Activated CD8-positive, alpha-beta T cell treated with anti-CD3 and anti-CD28 coated beads for 36 hours (primary cell): Measurements from ENCODE around the gene ABHD17C. TPM values are rescaled to one million over a fixed set of nuclear protein-coding genes. Genes with fewer than 3 reads are reported as not detected.

Experiments
- ATAC-seq: fragments of 200-7000 bp; cut with Tn5 transposase; one replicate; pipeline ENCODE4 v1.10.0; 2021; ENCODE audit warnings: mild to moderate bottlenecking, moderate library complexity
- CTCF ChIA-PET: fragments of 350-600 bp; sonication (Branson Sonifier 250); formaldehyde crosslinking; loops from one replicate; lab custom pipeline; 2021; ENCODE audit warnings: antibody characterized with exemption; lab: Charles Lee
- POLR2A ChIA-PET: fragments of 350-600 bp; sonication (Branson Sonifier 250); formaldehyde crosslinking; loops from one replicate; lab custom pipeline; 2021; ENCODE audit warnings: antibody characterized with exemption; lab: Charles Lee
- DNase-seq: peaks from one replicate; pipeline ENCODE4 v3.0.0-alpha.2; 2020
- H3K27ac Mint-ChIP-seq: one replicate; pipeline ENCODE4 v1.8.0; 2021; ENCODE audit warnings: mild to moderate bottlenecking, mixed read lengths
- H3K27me3 Mint-ChIP-seq: one replicate; pipeline ENCODE4 v1.8.0; 2021; ENCODE audit warnings: mixed read lengths
- H3K36me3 Mint-ChIP-seq: one replicate; pipeline ENCODE4 v1.8.0; 2021; ENCODE audit warnings: low read depth, mixed read lengths
- H3K4me1 Mint-ChIP-seq: one replicate; pipeline ENCODE4 v1.8.0; 2021; ENCODE audit warnings: low read depth, mixed read lengths
- H3K4me3 Mint-ChIP-seq: one replicate; pipeline ENCODE4 v1.8.0; 2021; ENCODE audit warnings: mild to moderate bottlenecking, moderate library complexity, mixed read lengths
- H3K9me3 Mint-ChIP-seq: one replicate; pipeline ENCODE4 v1.8.0; 2021; ENCODE audit warnings: mixed read lengths
- CTCF ChIP-seq: fragments of 200-600 bp; IDR thresholded peaks from one replicate; pipeline ENCODE4 v1.8.0; 2022; ENCODE audit warnings: antibody characterized with exemption, mild to moderate bottlenecking
- intact Hi-C: fragments of 100-400 bp; cut with micrococcal nuclease; formaldehyde crosslinking; loops from one replicate; pipeline ENCODE4 v1.10.0; 2022
- total RNA-seq, 2 experiments: library from RNA; stranded (reverse); gene quantifications; one replicate each; pipeline ENCODE4 v1.2.3, GENCODE V29; 2021

Gene ABHD17C
- total RNA-seq, 2 experiments from 2014 or later = 5.4 to 5.6 TPM

GRCh38 chr15:80685628-80686027, 9.5 kb upstream of the ABHD17C start:
- POLR2A ChIA-PET = no interaction called here
- Mint-ChIP-seq H3K9me3 (peaks cover 4% of the 10 kb centered on the region), H3K36me3 (no peaks in the 10 kb centered on the region), H3K4me1 (no peaks in the 10 kb centered on the region), H3K27me3 (peaks cover 19% of the 10 kb centered on the region), H3K27ac (no peak overlapping the region), H3K4me3 (no peak overlapping the region)
- CTCF ChIA-PET = interaction anchor here (1.4 kb wide), 1 partner anchor 10 kb away, joined by 5 read pairs; no protein-coding TSS in a partner anchor
- intact Hi-C loops = no loop called here
- TF ChIP-seq CTCF = no peak
- DNase-seq = no peak
- ATAC-seq = no peak

DNA sequence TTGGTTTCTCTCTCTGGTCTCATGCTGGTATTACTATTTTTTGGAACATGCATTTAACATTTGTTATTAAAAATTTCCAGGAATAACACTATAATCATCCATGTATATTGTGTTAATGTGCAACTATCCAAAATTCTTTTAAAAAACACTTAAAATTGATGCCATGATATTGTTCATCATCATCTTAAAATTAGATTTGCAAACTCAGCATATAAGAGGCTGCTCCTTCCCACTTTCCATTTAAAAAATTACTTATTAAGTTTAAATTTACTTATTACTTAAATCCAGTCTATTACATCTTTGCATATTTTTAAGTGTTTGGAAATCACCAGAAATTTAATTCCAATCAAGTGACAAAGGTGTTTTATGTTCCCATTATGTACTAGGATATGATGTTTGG, 5.8 kb upstream of the ABHD17C start:
- DNase-seq (no peak), ATAC-seq (no peak)
- Mint-ChIP-seq H3K4me3 (no peak overlapping the region), H3K27me3 (peaks cover 7% of the 10 kb centered on the region), H3K36me3 (no peaks in the 10 kb centered on the region), H3K4me1 (peaks cover 4% of the 10 kb centered on the region), H3K9me3 (peaks cover under 1% of the 10 kb centered on the region), H3K27ac (no peak overlapping the region)
- ChIA-PET CTCF (no interaction called here), POLR2A (no interaction called here)
- TF ChIP-seq CTCF = no peak
- intact Hi-C loops = no loop called here

GRCh38 chr15:80689716-80690115, 5.4 kb upstream of the ABHD17C start:
- DNase-seq (no peak), ATAC-seq (no peak)
- intact Hi-C loops = no loop called here
- peaks cover 7% of the 10 kb centered on the region for H3K27me3 Mint-ChIP-seq
- H3K9me3 Mint-ChIP-seq = no peaks in the 10 kb centered on the region
- H3K36me3 Mint-ChIP-seq = no peaks in the 10 kb centered on the region
- ChIA-PET POLR2A (no interaction called here), CTCF (interaction anchor here (1.1 kb wide), 1 partner anchor 87 kb away, joined by 3 read pairs; no protein-coding TSS in a partner anchor)
- H3K4me1 Mint-ChIP-seq = peaks cover 6% of the 10 kb centered on the region
- H3K27ac Mint-ChIP-seq = no peak overlapping the region
- no peak overlapping the region for H3K4me3 Mint-ChIP-seq
- no peak for TF ChIP-seq CTCF

DNA sequence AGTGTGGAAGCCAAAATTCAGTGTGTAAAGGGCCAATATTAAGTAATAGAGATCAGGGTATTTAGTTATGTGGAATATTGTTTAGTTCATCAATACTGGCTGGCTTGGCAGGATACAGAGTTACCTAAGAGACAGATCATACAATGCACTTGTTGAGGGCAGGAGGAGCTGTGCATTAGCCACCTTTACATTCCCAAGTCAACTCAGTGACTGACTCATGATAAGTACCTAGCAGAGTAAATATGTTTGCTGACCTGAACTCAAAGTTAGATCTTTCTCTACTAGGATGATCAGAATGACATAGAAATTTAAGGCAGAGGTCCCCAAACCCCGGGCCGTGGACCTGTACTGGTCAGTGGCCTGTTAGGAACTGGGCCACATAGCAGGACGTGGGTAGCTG, 3.5 kb upstream of the ABHD17C start:
- no peaks in the 10 kb centered on the region for H3K9me3 Mint-ChIP-seq
- H3K4me3 Mint-ChIP-seq = no peak overlapping the region
- intact Hi-C loops = no loop called here

More for the DNA sequence above, 3.5 kb upstream of the ABHD17C start:
- ATAC-seq (no peak), DNase-seq (no peak)
- ChIA-PET POLR2A (no interaction called here), CTCF (no interaction called here)
- no peaks in the 10 kb centered on the region for H3K36me3 Mint-ChIP-seq
- H3K4me1 Mint-ChIP-seq = peaks cover 11% of the 10 kb centered on the region
- TF ChIP-seq CTCF = no peak
- peaks cover 4% of the 10 kb centered on the region for H3K27me3 Mint-ChIP-seq
- H3K27ac Mint-ChIP-seq = no peak overlapping the region
